ENCODE measurements around the gene CAPN2.
"Not testable (repeated sequence)": the region's sequence is repeated elsewhere in the genome, so short reads cannot be mapped to it uniquely, and the experiment has no call there.

DNA sequence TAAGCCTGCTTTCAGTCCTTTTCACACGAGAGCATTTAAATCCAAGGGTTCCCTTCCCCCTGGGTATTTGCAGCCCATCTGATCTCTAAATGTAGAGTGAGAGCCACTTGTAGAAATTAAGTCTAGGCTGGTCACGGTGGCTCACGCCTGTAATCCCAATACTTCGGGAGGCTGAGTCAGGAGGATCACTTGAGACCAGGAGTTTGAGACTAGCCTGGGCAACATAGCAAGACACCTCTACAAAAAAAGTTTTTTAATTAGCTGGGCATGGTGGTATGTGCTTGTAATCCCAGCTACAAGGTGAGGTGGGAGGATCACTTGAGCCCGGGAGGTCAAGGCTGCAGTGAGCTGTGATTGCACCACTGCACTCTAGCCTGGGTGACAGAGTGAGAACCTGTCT lies 24.3 kb downstream of the CAPN2 start:
- TF ChIP-seq, protein P1, sequence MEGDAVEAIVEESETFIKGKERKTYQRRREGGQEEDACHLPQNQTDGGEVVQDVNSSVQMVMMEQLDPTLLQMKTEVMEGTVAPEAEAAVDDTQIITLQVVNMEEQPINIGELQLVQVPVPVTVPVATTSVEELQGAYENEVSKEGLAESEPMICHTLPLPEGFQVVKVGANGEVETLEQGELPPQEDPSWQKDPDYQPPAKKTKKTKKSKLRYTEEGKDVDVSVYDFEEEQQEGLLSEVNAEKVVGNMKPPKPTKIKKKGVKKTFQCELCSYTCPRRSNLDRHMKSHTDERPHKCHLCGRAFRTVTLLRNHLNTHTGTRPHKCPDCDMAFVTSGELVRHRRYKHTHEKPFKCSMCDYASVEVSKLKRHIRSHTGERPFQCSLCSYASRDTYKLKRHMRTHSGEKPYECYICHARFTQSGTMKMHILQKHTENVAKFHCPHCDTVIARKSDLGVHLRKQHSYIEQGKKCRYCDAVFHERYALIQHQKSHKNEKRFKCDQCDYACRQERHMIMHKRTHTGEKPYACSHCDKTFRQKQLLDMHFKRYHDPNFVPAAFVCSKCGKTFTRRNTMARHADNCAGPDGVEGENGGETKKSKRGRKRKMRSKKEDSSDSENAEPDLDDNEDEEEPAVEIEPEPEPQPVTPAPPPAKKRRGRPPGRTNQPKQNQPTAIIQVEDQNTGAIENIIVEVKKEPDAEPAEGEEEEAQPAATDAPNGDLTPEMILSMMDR (IDR thresholded peaks at IDR 0.05; ENCODE audit: insufficient read depth, low read depth, low read length), result not testable (repeated sequence)
- TF ChIP-seq EZH2 (IDR thresholded peaks at IDR 0.05; ENCODE audit: insufficient read depth, low read length), result not testable (repeated sequence)

Data from astrocyte (in vitro differentiated cells and primary cell).